ENCODE data around the gene RAB35. TPM values are rescaled to one million over a fixed set of nuclear protein-coding genes. Genes with fewer than 3 reads are reported as not detected.

RAB35 gene
- total and polyA plus RNA-seq, 2 donors (not counting 1 experiment from before 2014, with no cell fraction given) = 20.4 to 52.9 TPM

DNA sequence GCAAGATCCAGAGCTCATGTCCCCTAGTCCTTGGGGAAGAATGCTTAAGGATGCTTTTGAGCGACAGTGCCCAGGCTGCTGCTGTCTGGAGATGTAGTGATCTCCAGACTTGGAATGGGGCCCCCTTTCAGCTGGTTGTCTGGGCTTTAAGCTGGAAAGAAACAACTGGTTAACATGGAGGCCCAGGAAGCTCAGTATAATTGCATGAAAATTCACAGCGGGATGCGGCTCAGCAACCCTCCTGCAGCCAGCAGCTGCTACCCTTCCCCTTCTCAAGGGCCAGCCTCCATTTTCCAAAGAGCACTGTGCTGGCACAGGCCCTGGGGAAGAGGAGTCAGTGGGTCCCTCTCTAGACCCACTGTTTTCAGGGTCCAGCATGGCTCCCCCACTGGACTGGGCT, 26.3 kb downstream of the RAB35 start:
- Histone ChIP-seq H3K9ac (ENCODE audit: low read length) (no peak overlapping the region), H3K36me3 (replicated peaks in 1 of 2; ENCODE audit: control extremely low read depth in 1 of 2, control insufficient read depth in 1 of 2, extremely low read depth in 1 of 2, insufficient read depth in 2 of 2, low read length in 1 of 2) (peaks cover 0 to 9% of the 10 kb centered on the region in 2 experiments), H3K27me3 (replicated peaks in 1 of 4; ENCODE audit: control extremely low read depth in 1 of 4, control insufficient read depth in 3 of 4, insufficient read depth in 4 of 4, low read length in 3 of 4) (no peaks in the 10 kb centered on the region), H3K4me2 (replicated peaks; ENCODE audit: low read depth, low read length, poor library complexity, severe bottlenecking) (no peak overlapping the region), H3K27ac (ENCODE audit: low read length in 2 of 2) (no peak overlapping the region), H3K4me1 (ENCODE audit: control insufficient read depth in 2 of 2, insufficient read depth in 2 of 2, low read length in 2 of 2) (peaks cover 9 to 13% of the 10 kb centered on the region in 2 donors), H3K9me3 (ENCODE audit: control extremely low read depth in 1 of 3, control insufficient read depth in 2 of 3, insufficient read depth in 1 of 3, low read length in 2 of 3) (no peaks in the 10 kb centered on the region), H2AFZ (ENCODE audit: insufficient read depth, low read depth, low read length, poor library complexity, severe bottlenecking) (no peak overlapping the region), H3K79me2 (ENCODE audit: control insufficient read depth, insufficient read depth, low read length) (no peaks in the 10 kb centered on the region), H4K20me1 (ENCODE audit: control insufficient read depth, insufficient read depth, low read length, poor library complexity, severe bottlenecking) (peaks cover 8% of the 10 kb centered on the region), H3K4me3 (ENCODE audit: control extremely low read depth in 1 of 5, extremely low read depth in 1 of 5, insufficient read depth in 1 of 5, low read depth in 2 of 5, low read length in 4 of 5) (no peak overlapping the region)
- H3K27ac Mint-ChIP-seq = no peak overlapping the region
- no peaks in the 10 kb centered on the region for H3K9me3 Mint-ChIP-seq (ENCODE audit: insufficient read depth)
- no peak overlapping the region for H3K4me3 Mint-ChIP-seq
- DNase-seq (no peak), ATAC-seq (ENCODE audit: low read depth) (no peak)
- peaks cover 16% of the 10 kb centered on the region for H3K4me1 Mint-ChIP-seq
- POLR2A ChIA-PET = interaction anchor here (0.6 kb wide), 1 partner anchor 144 kb away, joined by 5 read pairs; no protein-coding TSS in a partner anchor
- CTCF ChIA-PET = no interaction called here
- no peaks in the 10 kb centered on the region for H3K27me3 Mint-ChIP-seq
- WGBS (ENCODE audit: insufficient coverage) = 100% methylated on average over 3 of the region's 3 CpGs
- TF ChIP-seq CTCF (IDR thresholded peaks at IDR 0.05) (no peak), EZH2 (IDR thresholded peaks at IDR 0.05; ENCODE audit: borderline replicate concordance, insufficient read depth, low read depth, low read length, poor library complexity, severe bottlenecking) (no peak)
- intact Hi-C loops (cut with micrococcal nuclease) = no loop called here

DNA sequence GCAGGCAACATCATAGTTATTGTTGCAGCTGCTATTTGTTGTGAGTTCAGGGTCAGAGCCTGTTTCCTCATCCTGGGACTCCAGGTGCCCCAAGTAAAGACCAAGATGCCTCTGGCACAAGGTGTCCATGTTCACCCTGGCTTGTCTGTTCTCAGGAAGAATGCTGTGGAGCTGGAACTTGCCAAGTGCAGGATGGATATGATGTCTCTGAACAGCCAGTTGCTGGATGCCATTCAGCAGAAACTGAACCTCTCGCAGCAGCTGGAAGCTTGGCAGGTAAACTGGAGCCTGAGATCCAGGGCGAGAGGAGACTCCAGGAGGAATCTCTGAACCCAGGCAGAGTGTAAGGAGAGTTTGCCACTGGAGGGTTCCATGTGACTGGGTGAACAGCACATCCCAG, 26.8 kb downstream of the RAB35 start:
- Mint-ChIP-seq H3K4me1 (peaks cover 16% of the 10 kb centered on the region), H3K9me3 (ENCODE audit: insufficient read depth) (no peaks in the 10 kb centered on the region), H3K27me3 (no peaks in the 10 kb centered on the region), H3K4me3 (no peak overlapping the region), H3K27ac (no peak overlapping the region)
- ATAC-seq (ENCODE audit: low read depth) = no peak
- ChIA-PET POLR2A (no interaction called here), CTCF (no interaction called here)
- Histone ChIP-seq H3K9me3 (ENCODE audit: control extremely low read depth in 1 of 3, control insufficient read depth in 2 of 3, insufficient read depth in 1 of 3, low read length in 2 of 3) (no peaks in the 10 kb centered on the region), H3K4me2 (replicated peaks; ENCODE audit: low read depth, low read length, poor library complexity, severe bottlenecking) (no peak overlapping the region), H3K4me1 (ENCODE audit: control insufficient read depth in 2 of 2, insufficient read depth in 2 of 2, low read length in 2 of 2) (peaks cover 9 to 13% of the 10 kb centered on the region in 2 donors), H3K27ac (ENCODE audit: low read length in 2 of 2) (no peak overlapping the region), H3K79me2 (ENCODE audit: control insufficient read depth, insufficient read depth, low read length) (no peaks in the 10 kb centered on the region), H3K36me3 (replicated peaks in 1 of 2; ENCODE audit: control extremely low read depth in 1 of 2, control insufficient read depth in 1 of 2, extremely low read depth in 1 of 2, insufficient read depth in 2 of 2, low read length in 1 of 2) (peaks cover 0 to 6% of the 10 kb centered on the region in 2 experiments), H3K4me3 (ENCODE audit: control extremely low read depth in 1 of 5, extremely low read depth in 1 of 5, insufficient read depth in 1 of 5, low read depth in 2 of 5, low read length in 4 of 5) (no peak overlapping the region), H2AFZ (ENCODE audit: insufficient read depth, low read depth, low read length, poor library complexity, severe bottlenecking) (no peak overlapping the region), H3K9ac (ENCODE audit: low read length) (no peak overlapping the region), H3K27me3 (replicated peaks in 1 of 4; ENCODE audit: control extremely low read depth in 1 of 4, control insufficient read depth in 3 of 4, insufficient read depth in 4 of 4, low read length in 3 of 4) (no peaks in the 10 kb centered on the region), H4K20me1 (ENCODE audit: control insufficient read depth, insufficient read depth, low read length, poor library complexity, severe bottlenecking) (peaks cover 4% of the 10 kb centered on the region)
- WGBS (ENCODE audit: insufficient coverage) = 100% methylated on average over 2 of the region's 2 CpGs
- DNase-seq = no peak
- intact Hi-C loops (cut with micrococcal nuclease) = no loop called here
- TF ChIP-seq CTCF (IDR thresholded peaks at IDR 0.05) (no peak), EZH2 (IDR thresholded peaks at IDR 0.05; ENCODE audit: borderline replicate concordance, insufficient read depth, low read depth, low read length, poor library complexity, severe bottlenecking) (no peak)
